ENCODE results near the gene ADM5.

DNA sequence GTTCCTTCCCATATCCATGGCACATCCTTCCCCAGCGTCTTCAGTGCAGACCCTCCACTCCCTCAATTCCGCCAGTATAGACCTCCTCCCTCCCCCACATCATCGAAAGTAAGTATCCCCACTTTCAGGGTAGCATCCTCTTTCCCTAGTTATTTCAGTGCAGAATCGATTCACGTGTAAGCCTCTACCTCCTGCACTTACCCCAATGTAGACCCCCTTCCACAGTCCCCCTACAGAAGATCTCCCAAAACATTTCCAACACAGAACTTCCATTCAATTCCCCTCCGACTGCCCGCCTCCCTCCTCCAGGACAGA is 24.4 kb upstream of the ADM5 start:
- TF ChIP-seq CTCF (conservative IDR thresholded peaks at IDR 0.05 in 1 of 2, IDR thresholded peaks at IDR 0.05 in 1 of 2; ENCODE audit: extremely low read depth in 1 of 2, insufficient read depth in 1 of 2, low read depth in 1 of 2, low read length in 2 of 2) (no peak), EZH2 (IDR thresholded peaks at IDR 0.05; ENCODE audit: borderline replicate concordance, low read length) (no peak)

All from mammary epithelial cell (primary cell).